K562 (cell line): Measurements from ENCODE around the gene ANKZF1. TPM values are rescaled to one million over a fixed set of nuclear protein-coding genes. Genes with fewer than 3 reads are reported as not detected.
A peak's percentile ranks its signal among the peaks of the same experiment; 100 is the strongest.

Experiments
- CBFA2T3 ChIP-seq: fragments of 450-650 bp; IDR thresholded peaks from 2 replicates; pipeline ENCODE4 v1.6.1; 2017
- CLOCK ChIP-seq: fragments of 250-450 bp; sonication (Bioruptor Pico); IDR thresholded peaks from 2 replicates; pipeline ENCODE4 v1.4.0; 2020; ENCODE audit warnings: mild to moderate bottlenecking, moderate library complexity, borderline replicate concordance
- CXXC5 ChIP-seq: fragments of 250-450 bp; sonication (Bioruptor Pico); IDR thresholded peaks from 2 replicates; pipeline ENCODE4 v1.8.0; 2022; ENCODE audit warnings: inconsistent platforms, mild to moderate bottlenecking, moderate library complexity
- ETV5 ChIP-seq: sonication (generic); formaldehyde crosslinking; IDR thresholded peaks from 2 replicates; pipeline ENCODE4 v1.4.0; 2020; ENCODE audit warnings: low read depth, mild to moderate bottlenecking, missing genetic modification reagents
- KAT7 ChIP-seq: sonication (generic); formaldehyde crosslinking; IDR thresholded peaks from 2 replicates; pipeline ENCODE4 v1.8.0; 2022; ENCODE audit warnings: missing genetic modification reagents, mild to moderate bottlenecking, borderline replicate concordance
- MCM5 ChIP-seq: fragments of 450-650 bp; IDR thresholded peaks from 2 replicates; pipeline ENCODE4 v1.6.1; 2016; ENCODE audit warnings: low read depth
- POLR2A ChIP-seq: fragments of 450-650 bp; conservative IDR thresholded peaks from 2 replicates; pipeline ENCODE4 v1.6.1; 2016
- ZBTB40 ChIP-seq, 2 experiments: fragments of 450-650 bp in 1 of 2; sonication (generic) in 1 of 2; formaldehyde crosslinking in 1 of 2; IDR thresholded peaks; 2 replicates each; pipeline versions ENCODE4 v1.7.1 to v1.9.0; 2016 to 2022; ENCODE audit warnings: inconsistent platforms in 1 of 2, mild to moderate bottlenecking in 1 of 2, missing genetic modification reagents in 1 of 2
- ZNF764 ChIP-seq: fragments of 250-450 bp; sonication (Bioruptor Pico); IDR thresholded peaks from 2 replicates; pipeline ENCODE4 v1.4.0; 2020; ENCODE audit warnings: low read depth, mild to moderate bottlenecking, moderate library complexity
- polyA plus RNA-seq, 8 experiments: library from polyadenylated mRNA; depleted of rRNA in 4 of 8; stranded (reverse) in 5 of 8; unstranded in 3 of 8; fragments of >200 nt; fragmentation: Nextera tagmentation in 2 of 8; fragmentation: Illumina TruSeq in 1 of 8; extraction: Ambion mirVana in 2 of 8; extraction: Trizol in 1 of 8; gene quantifications; 2 replicates each; pipeline versions ENCODE4 v1.2.1 to v1.2.3, GENCODE V29; 2011 to 2014; ENCODE audit warnings: inconsistent platforms in 1 of 8, missing spikeins in 1 of 8
- total RNA-seq, 7 experiments: library from RNA; depleted of rRNA in 6 of 7; stranded (reverse); fragments of >200 nt in 6 of 7; fragmentation: Illumina TruSeq in 2 of 7; extraction: Trizol in 2 of 7; gene quantifications; 2 replicates each; pipeline versions ENCODE4 v1.2.1 to v1.2.3, GENCODE V29; 2011 to 2021; ENCODE audit warnings: low replicate concordance in 1 of 7

ANKZF1 gene
- total and polyA plus RNA-seq, 9 of the 15 experiments (the other 6 are each of a cell fraction or from before 2014, with no cell fraction given) = 3.1 to 60.6 (median 31.0) TPM

- TF ChIP-seq ZBTB40 (IDR thresholded peaks at IDR 0.05) (0 out of 2 replicates have a peak, but pooled peaks have one; percentile 15), ZBTB40 (CRISPR knock-in tag; IDR thresholded peaks at IDR 0.05) (no peak), MCM5 (no peak), CLOCK (CRISPR knock-in tag) (no peak), ETV5 (CRISPR knock-in tag) (peak; percentile 27; the same call in 1 of the 2 replicates), ZNF764 (CRISPR knock-in tag) (no peak), POLR2A (no peak), KAT7 (CRISPR knock-in tag) (peak; percentile 68; the same call in 1 of the 2 replicates), CBFA2T3 (no peak), CXXC5 (no peak)
Measured at GRCh38 chr2:219205981-219206327, 23.7 kb upstream of the ANKZF1 start (continued).
